GM18873 (cell line): ENCODE data around the gene TLE6.
A peak's percentile ranks its signal among the peaks of the same experiment; 100 is the strongest.
"Not testable (repeated sequence)": the region's sequence is repeated elsewhere in the genome, so short reads cannot be mapped to it uniquely, and the experiment has no call there.

Source experiments
- ATAC-seq: cut with Tn5 transposase; IDR thresholded peaks from one replicate; pipeline ENCODE4 v1.9.1; 2021; ENCODE audit warnings: mild to moderate bottlenecking, moderate library complexity, moderate number of reproducible peaks; ENCODE audit not compliant: unreplicated experiment, low FRiP score

TLE6 gene

GRCh38 chr19:2977001-2977745, at the start of gene TLE6:
Gene TLE6 (plus strand): TSS chr19:2977564. CDS start chr19:2978234, 670 bp downstream.
- ATAC-seq: peak; percentile 69

GRCh38 chr19:2933490-2933910, 43.9 kb upstream of the TLE6 start:
- no peak for ATAC-seq

GRCh38 chr19:2935863-2936262, 41.5 kb upstream of the TLE6 start:
- not testable (repeated sequence) for ATAC-seq

- ATAC-seq: no peak
These were observed 34.3 kb upstream of the TLE6 start for GRCh38 chr19:2942928-2943640.

GRCh38 chr19:2944403-2944774, 33.0 kb upstream of the TLE6 start:
- ATAC-seq: no peak

- ATAC-seq: peak; percentile 95
These were observed 32.4 kb upstream of the TLE6 start, which contains the start of gene ZNF77 for GRCh38 chr19:2944775-2945574. Gene ZNF77 (minus strand): TSS chr19:2944971. CDS start chr19:2944840, 131 bp downstream.

GRCh38 chr19:2945575-2946184, 31.7 kb upstream of the TLE6 start:
- ATAC-seq: no peak

- ATAC-seq: no peak
These were observed 27.5 kb upstream of the TLE6 start for GRCh38 chr19:2949939-2950285.

GRCh38 chr19:2950286-2951124, 26.9 kb upstream of the TLE6 start:
- peak; percentile 97 for ATAC-seq

GRCh38 chr19:2952953-2953481, 24.3 kb upstream of the TLE6 start:
- no peak for ATAC-seq

- no peak for ATAC-seq
These were observed 20.2 kb upstream of the TLE6 start for GRCh38 chr19:2957160-2957559.

- no peak for ATAC-seq
These were observed 17.2 kb upstream of the TLE6 start for GRCh38 chr19:2960120-2960519.

- no peak for ATAC-seq
These were observed 15.2 kb upstream of the TLE6 start for GRCh38 chr19:2962018-2962670.

GRCh38 chr19:2963122-2963521, 14.2 kb upstream of the TLE6 start:
- no peak for ATAC-seq

- not testable (repeated sequence) for ATAC-seq
These were observed 13.7 kb upstream of the TLE6 start for GRCh38 chr19:2963631-2964030.

- ATAC-seq: no peak
These were observed 12.5 kb upstream of the TLE6 start for GRCh38 chr19:2964874-2965273.

- no peak for ATAC-seq
These were observed 9.4 kb upstream of the TLE6 start for GRCh38 chr19:2967972-2968371.

- ATAC-seq: no peak
These were observed 8.3 kb upstream of the TLE6 start for GRCh38 chr19:2969104-2969504.

GRCh38 chr19:2970201-2970835, 7.0 kb upstream of the TLE6 start:
- ATAC-seq: no peak
